H9 (cell line): ENCODE data around the gene ANKRD44. TPM values are rescaled to one million over a fixed set of nuclear protein-coding genes. Genes with fewer than 3 reads are reported as not detected.

Experiments used
- DNase-seq: peaks from one replicate; pipeline ENCODE4 v3.0.0-alpha.2; 2017
- H2AFZ ChIP-seq: one replicate; pipeline ENCODE4 v1.6.1; 2013; ENCODE audit warnings: mild to moderate bottlenecking, low read length, control low read depth, moderate library complexity
- H2AK5ac ChIP-seq: 2 replicates; pipeline ENCODE4 v1.6.1; 2013; ENCODE audit warnings: low read length, control low read depth, mixed read lengths; ENCODE audit not compliant: insufficient read length
- H2BK120ac ChIP-seq: one replicate; pipeline ENCODE4 v1.6.1; 2013; ENCODE audit warnings: low read depth, mild to moderate bottlenecking, low read length, control low read depth, inconsistent platforms; ENCODE audit not compliant: poor library complexity, severe bottlenecking
- H2BK12ac ChIP-seq: 2 replicates; pipeline ENCODE4 v1.6.1; 2013; ENCODE audit warnings: low read length, control low read depth, mixed read lengths, low read depth; ENCODE audit not compliant: insufficient read length
- H2BK15ac ChIP-seq: 2 replicates; pipeline ENCODE4 v1.6.1; 2013; ENCODE audit warnings: low read depth, low read length, control low read depth
- H2BK20ac ChIP-seq: one replicate; pipeline ENCODE4 v1.6.1; 2013; ENCODE audit warnings: low read depth, mild to moderate bottlenecking, low read length, control low read depth, inconsistent platforms; ENCODE audit not compliant: poor library complexity, severe bottlenecking
- H2BK5ac ChIP-seq: 2 replicates; pipeline ENCODE4 v1.6.1; 2013; ENCODE audit warnings: low read length, control low read depth, mixed read lengths; ENCODE audit not compliant: insufficient read length
- H3K14ac ChIP-seq: 2 replicates; pipeline ENCODE4 v1.6.1; 2013; ENCODE audit warnings: low read length, control low read depth; ENCODE audit not compliant: insufficient read depth
- H3K18ac ChIP-seq: 2 replicates; pipeline ENCODE4 v1.6.1; 2013; ENCODE audit warnings: low read depth, mild to moderate bottlenecking, mixed read lengths, low read length, control low read depth; ENCODE audit not compliant: insufficient read length
- H3K23ac ChIP-seq: 2 replicates; pipeline ENCODE4 v1.6.1; 2013; ENCODE audit warnings: low read length, control low read depth, mixed read lengths, low read depth; ENCODE audit not compliant: insufficient read length
- H3K23me2 ChIP-seq: 2 replicates; pipeline ENCODE4 v1.6.1; 2013; ENCODE audit warnings: low read depth, mild to moderate bottlenecking, mixed read lengths, low read length, control low read depth; ENCODE audit not compliant: insufficient read length, poor library complexity, severe bottlenecking
- H3K27ac ChIP-seq: 2 replicates; pipeline ENCODE4 v1.5.1; 2013; ENCODE audit warnings: low read length, control low read depth, mixed read lengths, low read depth; ENCODE audit not compliant: insufficient read length
- H3K27me3 ChIP-seq: 2 replicates; pipeline ENCODE4 v1.6.1; 2013; ENCODE audit warnings: low read length, control low read depth, inconsistent platforms; ENCODE audit not compliant: insufficient read depth
- H3K4ac ChIP-seq: 2 replicates; pipeline ENCODE4 v1.6.1; 2013; ENCODE audit warnings: low read depth, mild to moderate bottlenecking, control low read depth, inconsistent platforms, low read length, moderate library complexity
- H3K4me1 ChIP-seq: 2 replicates; pipeline ENCODE4 v1.6.1; 2013; ENCODE audit warnings: low read length, control low read depth, inconsistent platforms; ENCODE audit not compliant: insufficient read depth
- H3K4me2 ChIP-seq: 2 replicates; pipeline ENCODE4 v1.6.1; 2013; ENCODE audit warnings: low read length, control low read depth, mixed read lengths; ENCODE audit not compliant: insufficient read length, insufficient read depth
- H3K56ac ChIP-seq: 2 replicates; pipeline ENCODE4 v1.6.1; 2013; ENCODE audit warnings: low read depth, mild to moderate bottlenecking, mixed read lengths, low read length, control low read depth; ENCODE audit not compliant: insufficient read length
- H3K79me1 ChIP-seq: 2 replicates; pipeline ENCODE4 v1.6.1; 2013; ENCODE audit warnings: low read depth, mild to moderate bottlenecking, moderate library complexity, low read length, control low read depth, inconsistent platforms; ENCODE audit not compliant: insufficient read depth, poor library complexity, severe bottlenecking
- H3K79me2 ChIP-seq: 2 replicates; pipeline ENCODE4 v1.6.1; 2013; ENCODE audit warnings: low read length, control low read depth, inconsistent platforms; ENCODE audit not compliant: insufficient read depth
- H3K9ac ChIP-seq: 2 replicates; pipeline ENCODE4 v1.6.1; 2013; ENCODE audit warnings: low read length, control low read depth, mixed read lengths; ENCODE audit not compliant: insufficient read length; ENCODE audit errors: extremely low read depth
- H3K9me3 ChIP-seq: one replicate; pipeline ENCODE4 v1.6.1; 2013; ENCODE audit warnings: low read depth, low read length, inconsistent platforms; ENCODE audit not compliant: control insufficient read depth
- H3T11ph ChIP-seq: one replicate; pipeline ENCODE4 v1.6.1; 2013; ENCODE audit warnings: mild to moderate bottlenecking, low read length, control low read depth, inconsistent platforms
- H4K20me1 ChIP-seq: one replicate; pipeline ENCODE4 v1.6.1; 2013; ENCODE audit not compliant: control insufficient read depth, insufficient read length, insufficient read depth
- H4K5ac ChIP-seq: 2 replicates; pipeline ENCODE4 v1.6.1; 2013; ENCODE audit warnings: low read depth, mild to moderate bottlenecking, mixed read lengths, low read length, control low read depth; ENCODE audit not compliant: insufficient read length
- H4K8ac ChIP-seq: replicated peaks from 2 replicates; pipeline ENCODE4 v1.6.1; 2013; ENCODE audit warnings: low read length, control low read depth, mixed read lengths, low read depth; ENCODE audit not compliant: insufficient read length
- H4K91ac ChIP-seq: 2 replicates; pipeline ENCODE4 v1.6.1; 2013; ENCODE audit warnings: low read depth, mild to moderate bottlenecking, moderate library complexity, mixed read lengths, low read length, control low read depth; ENCODE audit not compliant: insufficient read length
- H3K27ac Mint-ChIP-seq, 3 experiments: 2 replicates in 2 of 3; 3 replicates in 1 of 3; pipeline ENCODE4 v1.8.0; 2020 to 2021; ENCODE audit warnings: mixed read lengths in 3 of 3, mild to moderate bottlenecking in 1 of 3, moderate library complexity in 1 of 3
- H3K27me3 Mint-ChIP-seq: 2 replicates; pipeline ENCODE4 v1.8.0; 2021; ENCODE audit warnings: low read depth, mild to moderate bottlenecking, moderate library complexity, mixed read lengths
- H3K36me3 Mint-ChIP-seq, 3 experiments: 2 replicates in 2 of 3; 3 replicates in 1 of 3; pipeline ENCODE4 v1.8.0; 2020 to 2021; ENCODE audit warnings: low read depth in 3 of 3, mixed read lengths in 3 of 3; ENCODE audit not compliant: insufficient read depth in 1 of 3
- H3K4me1 Mint-ChIP-seq, 2 experiments: 2 replicates each; pipeline ENCODE4 v1.8.0; 2020; ENCODE audit warnings: mixed read lengths in 2 of 2
- H3K4me3 Mint-ChIP-seq, 2 experiments: 2 replicates in 1 of 2; 3 replicates in 1 of 2; pipeline ENCODE4 v1.8.0; 2020 to 2021; ENCODE audit warnings: mild to moderate bottlenecking in 2 of 2, mixed read lengths in 2 of 2, moderate library complexity in 1 of 2
- H3K9me3 Mint-ChIP-seq, 2 experiments: 2 replicates in 1 of 2; 3 replicates in 1 of 2; pipeline ENCODE4 v1.8.0; 2020; ENCODE audit warnings: mild to moderate bottlenecking in 2 of 2, mixed read lengths in 2 of 2, moderate library complexity in 1 of 2
- CTCF ChIP-seq: fragments of 200-600 bp; sonication (generic); conservative IDR thresholded peaks from 3 replicates; pipeline ENCODE4 v1.8.0; 2021; ENCODE audit warnings: antibody characterized with exemption, mild to moderate bottlenecking
- WGBS: extraction: QIAGEN DNeasy Blood & Tissue Kit; methylation state at CpG from one replicate; pipeline ENCODE4 v1.1.7; 2013; ENCODE audit warnings: missing lambda C conversion rate, low lambda C conversion rate, mixed read lengths; ENCODE audit not compliant: insufficient read length; ENCODE audit errors: extremely low coverage; 5-methylcytosine and 5-hydroxymethylcytosine counted together
- total RNA-seq: library from RNA; stranded (reverse); gene quantifications from 2 replicates; pipeline ENCODE4 v1.2.1, GENCODE V29; 2021

The ANKRD44 gene
- total RNA-seq, 1 experiment from 2014 or later, result 1.9 TPM

DNA sequence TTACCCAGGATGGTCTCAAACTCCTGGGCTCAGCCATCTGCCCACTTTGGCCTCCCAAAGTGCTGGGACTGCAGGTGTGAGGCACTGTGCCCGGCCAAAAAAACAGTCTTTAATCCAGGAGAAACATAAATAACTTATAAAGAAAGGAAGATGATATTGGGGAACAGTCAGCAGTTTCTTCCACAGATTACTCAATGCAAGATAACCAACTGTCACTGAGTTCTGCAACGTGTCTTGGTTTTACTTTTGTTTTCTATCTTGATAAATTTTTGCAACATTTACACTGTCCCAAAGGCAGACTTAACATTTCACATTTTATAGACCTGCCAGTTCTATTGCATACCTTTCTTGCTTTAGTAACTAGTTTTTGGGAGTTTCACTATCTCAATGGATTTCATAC is 71.1 kb downstream of the ANKRD44 start:
- no peak overlapping the region for H3K14ac ChIP-seq
- no peak overlapping the region for H3K56ac ChIP-seq
- H3K4me2 ChIP-seq, result no peak overlapping the region
- no peak overlapping the region for H2BK5ac ChIP-seq
- H2BK15ac ChIP-seq, result no peak overlapping the region
- H3K18ac ChIP-seq, result no peak overlapping the region
- no peak overlapping the region for H2BK120ac ChIP-seq
- Mint-ChIP-seq H3K4me3 (no peak overlapping the region), H3K36me3 (no peaks in the 10 kb centered on the region), H3K27ac (no peak overlapping the region), H3K9me3 (no peaks in the 10 kb centered on the region), H3K27me3 (no peaks in the 10 kb centered on the region), H3K4me1 (peaks cover 8% of the 10 kb centered on the region in 2 experiments)
- H3K23me2 ChIP-seq, result no peaks in the 10 kb centered on the region
- no peaks in the 10 kb centered on the region for H3K4me1 ChIP-seq
- no peaks in the 10 kb centered on the region for H3K79me2 ChIP-seq
- H3K27me3 ChIP-seq, result no peaks in the 10 kb centered on the region
- no peak overlapping the region for H4K91ac ChIP-seq
- H3K9me3 ChIP-seq, result no peaks in the 10 kb centered on the region
- H2AFZ ChIP-seq, result no peak overlapping the region
- H3K79me1 ChIP-seq, result no peaks in the 10 kb centered on the region
- H3T11ph ChIP-seq, result no peak overlapping the region
- no peak overlapping the region for H3K27ac ChIP-seq
- no peak overlapping the region for H2AK5ac ChIP-seq
- DNase-seq, result no peak
- H2BK12ac ChIP-seq, result no peak overlapping the region
- no peak overlapping the region for H4K8ac ChIP-seq
- H3K23ac ChIP-seq, result no peak overlapping the region
- no CpG with 5 or more reads among the region's 2 CpGs for WGBS
- no peak overlapping the region for H2BK20ac ChIP-seq
- H4K20me1 ChIP-seq, result no peaks in the 10 kb centered on the region
- H3K9ac ChIP-seq, result no peak overlapping the region
- no peak overlapping the region for H3K4ac ChIP-seq
- no peak overlapping the region for H4K5ac ChIP-seq
- no peak for TF ChIP-seq CTCF
